GM23338 (cell line): ENCODE measurements around the gene SH3TC1. TPM values are rescaled to one million over a fixed set of nuclear protein-coding genes. Genes with fewer than 3 reads are reported as not detected.

Experiments used
- ATAC-seq: fragments of 200-7000 bp; cut with Tn5 transposase; 3 replicates; pipeline ENCODE4 v1.9.1; 2020
- DNase-seq: peaks from one replicate; pipeline ENCODE4 v3.0.0-alpha.2; 2015; ENCODE audit warnings: low spot score
- H2AFZ ChIP-seq: fragments of 200-600 bp; sonication (generic); 2 replicates; pipeline ENCODE4 v1.8.0; 2016; ENCODE audit warnings: antibody characterized with exemption, mild to moderate bottlenecking, moderate library complexity
- H3F3A ChIP-seq: fragments of 200-600 bp; sonication (generic); replicated peaks from 2 replicates; pipeline ENCODE4 v1.8.0; 2017; ENCODE audit warnings: antibody characterized with exemption, mixed run types, low read depth
- H3K27ac ChIP-seq: fragments of 200-600 bp; sonication (generic); 2 replicates; pipeline ENCODE4 v1.6.1; 2016; ENCODE audit warnings: low read depth
- H3K27me3 ChIP-seq: fragments of 200-600 bp; sonication (generic); 2 replicates; pipeline ENCODE4 v1.8.0; 2016; ENCODE audit warnings: mild to moderate bottlenecking, mixed run types, moderate library complexity; ENCODE audit not compliant: insufficient read depth
- H3K36me3 ChIP-seq: fragments of 200-600 bp; sonication (generic); 2 replicates; pipeline ENCODE4 v1.8.0; 2016; ENCODE audit warnings: mild to moderate bottlenecking; ENCODE audit not compliant: insufficient read depth
- H3K4me1 ChIP-seq: fragments of 200-600 bp; sonication (generic); 2 replicates; pipeline ENCODE4 v1.8.0; 2016; ENCODE audit warnings: mild to moderate bottlenecking, moderate library complexity; ENCODE audit not compliant: insufficient read depth
- H3K4me2 ChIP-seq: fragments of 200-600 bp; sonication (generic); 2 replicates; pipeline ENCODE4 v1.7.1; 2017; ENCODE audit warnings: mixed run types
- H3K4me3 ChIP-seq: fragments of 200-600 bp; sonication (generic); 2 replicates; pipeline ENCODE4 v1.6.1; 2016; ENCODE audit warnings: mixed run types
- H3K79me2 ChIP-seq: fragments of 200-600 bp; sonication (generic); replicated peaks from 2 replicates; pipeline ENCODE4 v1.8.0; 2017; ENCODE audit warnings: mild to moderate bottlenecking; ENCODE audit not compliant: insufficient read depth
- H3K9me2 ChIP-seq: fragments of 200-600 bp; sonication (generic); 2 replicates; pipeline ENCODE4 v1.8.0; 2017; ENCODE audit not compliant: insufficient read depth
- H4K20me1 ChIP-seq: fragments of 200-600 bp; sonication (generic); replicated peaks from 2 replicates; pipeline ENCODE4 v1.8.0; 2017; ENCODE audit warnings: mild to moderate bottlenecking; ENCODE audit not compliant: insufficient read depth
- H3K27ac Mint-ChIP-seq: 2 replicates; pipeline ENCODE4 v1.8.0; 2020; ENCODE audit warnings: inconsistent platforms, mild to moderate bottlenecking, moderate library complexity, mixed read lengths
- H3K27me3 Mint-ChIP-seq: 3 replicates; pipeline ENCODE4 v1.8.0; 2022; ENCODE audit warnings: low read depth, mild to moderate bottlenecking, moderate library complexity, mixed read lengths, inconsistent platforms; ENCODE audit not compliant: insufficient read depth, poor library complexity
- H3K36me3 Mint-ChIP-seq: 3 replicates; pipeline ENCODE4 v1.8.0; 2021; ENCODE audit warnings: low read depth, mild to moderate bottlenecking, inconsistent platforms, moderate library complexity, mixed read lengths
- H3K4me1 Mint-ChIP-seq: 3 replicates; pipeline ENCODE4 v1.8.0; 2020; ENCODE audit warnings: mild to moderate bottlenecking, inconsistent platforms, mixed read lengths
- H3K4me3 Mint-ChIP-seq: 3 replicates; pipeline ENCODE4 v1.8.0; 2021; ENCODE audit warnings: moderate library complexity, mild to moderate bottlenecking, inconsistent platforms, mixed read lengths
- H3K9me3 Mint-ChIP-seq: 3 replicates; pipeline ENCODE4 v1.8.0; 2020; ENCODE audit warnings: moderate library complexity, mild to moderate bottlenecking, inconsistent platforms, mixed read lengths
- CREB1 ChIP-seq: fragments of 250-450 bp; sonication (Bioruptor Pico); IDR thresholded peaks from 2 replicates; pipeline ENCODE4 v1.5.0; 2020; ENCODE audit warnings: low read depth, mild to moderate bottlenecking, moderate library complexity
- ETS1 ChIP-seq: IDR thresholded peaks from 2 replicates; pipeline ENCODE4 v1.6.1; 2016; ENCODE audit warnings: antibody characterized with exemption
- EZH2 ChIP-seq: fragments of 200-600 bp; sonication (generic); IDR thresholded peaks from one replicate; pipeline ENCODE4 v1.8.0; 2017; ENCODE audit warnings: antibody characterized with exemption, mild to moderate bottlenecking, low read depth; ENCODE audit not compliant: unreplicated experiment
- EZH2phosphoT487 ChIP-seq: fragments of 200-600 bp; sonication (generic); IDR thresholded peaks from one replicate; pipeline ENCODE4 v1.8.1; 2018; ENCODE audit warnings: antibody characterized with exemption; ENCODE audit not compliant: unreplicated experiment
- NANOG ChIP-seq: IDR thresholded peaks from 2 replicates; pipeline ENCODE4 v1.6.1; 2016; ENCODE audit warnings: antibody characterized with exemption, borderline replicate concordance
- POLR2AphosphoS5 ChIP-seq: IDR thresholded peaks from 2 replicates; pipeline ENCODE4 v1.6.1; 2016; ENCODE audit warnings: antibody characterized with exemption, low read depth
- REST ChIP-seq: IDR thresholded peaks from one replicate; pipeline ENCODE4 v1.6.1; 2018; ENCODE audit warnings: antibody characterized with exemption; ENCODE audit not compliant: unreplicated experiment
- polyA plus RNA-seq: library from polyadenylated mRNA; unstranded; fragments of >200 nt; fragmentation: Nextera tagmentation; extraction: Ambion mirVana; gene quantifications from 2 replicates; pipeline ENCODE4 v1.2.1, GENCODE V29; 2016
- total RNA-seq: library from RNA; depleted of rRNA; stranded (reverse); fragments of >200 nt; shearing (Covaris generic); gene quantifications from 2 replicates; pipeline ENCODE4 v1.2.3, GENCODE V29; 2014

SH3TC1 gene
- total and polyA plus RNA-seq, 2 experiments from 2014 or later = 0.07 TPM; not detected in 1

- H3F3A ChIP-seq = peaks cover 7% of the 10 kb centered on the region; the same call in 1 of the 2 replicates
Measured at GRCh38 chr4:8179771-8180170, 19.3 kb upstream of the SH3TC1 start.

DNA sequence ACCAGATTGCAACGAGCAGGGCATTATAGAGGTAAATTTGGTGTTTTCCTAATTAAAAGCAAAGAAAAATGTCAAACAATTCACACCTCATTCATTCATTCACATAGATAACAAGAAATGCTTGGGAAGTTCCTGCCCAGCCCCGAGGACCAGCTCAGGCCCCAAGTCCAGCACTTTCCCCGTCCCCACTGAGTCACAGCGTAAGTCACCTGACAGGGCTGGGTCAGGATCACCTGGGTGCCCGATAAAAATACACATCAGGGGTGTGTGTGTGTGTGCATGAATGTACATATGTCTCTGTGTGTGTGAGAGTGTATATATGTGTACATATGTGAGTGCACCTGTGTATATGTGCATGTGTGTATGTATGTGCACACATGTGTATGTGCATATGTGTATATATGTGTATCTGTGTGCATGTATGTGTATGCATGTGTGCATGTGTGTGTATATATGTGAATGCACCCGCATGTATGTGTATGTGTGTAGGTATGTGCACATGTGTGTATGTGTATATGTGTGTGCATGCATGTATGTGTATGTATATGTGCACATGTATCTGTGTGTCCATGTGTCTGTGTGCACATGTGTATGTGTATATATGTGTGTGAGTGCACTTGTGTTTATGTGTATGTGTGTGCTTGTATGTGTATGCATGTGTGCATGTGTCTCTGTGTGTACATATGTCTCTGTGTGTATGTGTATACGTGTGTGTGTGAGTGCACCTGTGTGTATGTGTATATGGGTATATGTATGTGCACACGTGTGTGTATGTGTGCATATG, 18.6 kb upstream of the SH3TC1 start:
- no peaks in the 10 kb centered on the region for H3K9me3 Mint-ChIP-seq
- no peak for ATAC-seq
- Histone ChIP-seq H3K4me2 (no peak overlapping the region), H3K9me2 (no peaks in the 10 kb centered on the region), H3K36me3 (no peaks in the 10 kb centered on the region), H3K79me2 (no peaks in the 10 kb centered on the region), H4K20me1 (no peaks in the 10 kb centered on the region), H3K27ac (no peak overlapping the region), H3K27me3 (no peaks in the 10 kb centered on the region), H3K4me3 (no peak overlapping the region), H3F3A (peaks cover 7% of the 10 kb centered on the region; the same call in 1 of the 2 replicates), H2AFZ (no peak overlapping the region), H3K4me1 (no peaks in the 10 kb centered on the region)
- H3K4me1 Mint-ChIP-seq = 0 out of 3 replicates have a peak, but pooled peaks cover 2% of the 10 kb centered on the region
- no peak overlapping the region for H3K4me3 Mint-ChIP-seq
- H3K27me3 Mint-ChIP-seq = peaks cover 2% of the 10 kb centered on the region
- no peak for DNase-seq
- no peaks in the 10 kb centered on the region for H3K36me3 Mint-ChIP-seq
- no peak overlapping the region for H3K27ac Mint-ChIP-seq
- TF ChIP-seq REST (no peak), POLR2AphosphoS5 (no peak), EZH2 (no peak), CREB1 (no peak), EZH2phosphoT487 (no peak), NANOG (no peak)

More at GRCh38 chr4:8179771-8180170, 19.3 kb upstream of the SH3TC1 start:
- Histone ChIP-seq H3K36me3 (no peaks in the 10 kb centered on the region), H3K4me2 (no peak overlapping the region), H3K9me2 (no peaks in the 10 kb centered on the region), H3K27me3 (no peaks in the 10 kb centered on the region), H3K27ac (no peak overlapping the region), H3K4me1 (no peaks in the 10 kb centered on the region), H3K79me2 (no peaks in the 10 kb centered on the region), H3K4me3 (no peak overlapping the region), H2AFZ (no peak overlapping the region), H4K20me1 (no peaks in the 10 kb centered on the region)
- Mint-ChIP-seq H3K27me3 (peaks cover 2% of the 10 kb centered on the region), H3K4me3 (no peak overlapping the region), H3K36me3 (no peaks in the 10 kb centered on the region), H3K27ac (no peak overlapping the region), H3K9me3 (no peaks in the 10 kb centered on the region), H3K4me1 (0 out of 3 replicates have a peak, but pooled peaks cover 2% of the 10 kb centered on the region)
- DNase-seq (no peak), ATAC-seq (no peak)
- no peak for TF ChIP-seq REST
- no peak for TF ChIP-seq ETS1
